ENCODE results near the gene ARHGEF12.

Gene ARHGEF12

GRCh38 chr11:120294096-120294495 lies 42.1 kb upstream of the ARHGEF12 start:
- no peak overlapping the region for H3K4me3 ChIP-seq (replicated peaks in 1 of 2; ENCODE audit: low read depth in 2 of 2, low read length in 2 of 2)
- TF ChIP-seq CTCF (IDR thresholded peaks at IDR 0.05; ENCODE audit: low read depth, low read length), result no peak
- DNase-seq (ENCODE audit: low read depth in 2 of 2), result no peak

- H3K4me3 ChIP-seq (replicated peaks in 1 of 2; ENCODE audit: low read depth in 2 of 2, low read length in 2 of 2), result no peak overlapping the region
- peak in 1 of 2 donors; percentile 54 for DNase-seq (ENCODE audit: low read depth in 2 of 2)
- no peak for TF ChIP-seq CTCF (IDR thresholded peaks at IDR 0.05; ENCODE audit: low read depth, low read length)
Observed at GRCh38 chr11:120295099-120295498, 41.1 kb upstream of the ARHGEF12 start.

GRCh38 chr11:120296554-120296953 lies 39.7 kb upstream of the ARHGEF12 start:
- TF ChIP-seq CTCF (IDR thresholded peaks at IDR 0.05; ENCODE audit: low read depth, low read length), result no peak
- no peak overlapping the region for H3K4me3 ChIP-seq (replicated peaks in 1 of 2; ENCODE audit: low read depth in 2 of 2, low read length in 2 of 2)
- no peak for DNase-seq (ENCODE audit: low read depth in 2 of 2)

- H3K4me3 ChIP-seq (replicated peaks in 1 of 2; ENCODE audit: low read depth in 2 of 2, low read length in 2 of 2), result no peak overlapping the region
- DNase-seq (ENCODE audit: low read depth in 2 of 2), result no peak
- no peak for TF ChIP-seq CTCF (IDR thresholded peaks at IDR 0.05; ENCODE audit: low read depth, low read length)
Observed at GRCh38 chr11:120298461-120298860, 37.8 kb upstream of the ARHGEF12 start.

- DNase-seq (ENCODE audit: low read depth in 2 of 2), result no peak
- no peak overlapping the region for H3K4me3 ChIP-seq (replicated peaks in 1 of 2; ENCODE audit: low read depth in 2 of 2, low read length in 2 of 2)
- no peak for TF ChIP-seq CTCF (IDR thresholded peaks at IDR 0.05; ENCODE audit: low read depth, low read length)
Observed at GRCh38 chr11:120302001-120302805, 34.0 kb upstream of the ARHGEF12 start.

- DNase-seq (ENCODE audit: low read depth in 2 of 2), result peak; percentile 88 to 92
- no peak overlapping the region for H3K4me3 ChIP-seq (replicated peaks in 1 of 2; ENCODE audit: low read depth in 2 of 2, low read length in 2 of 2)
- peak; percentile 98 for TF ChIP-seq CTCF (IDR thresholded peaks at IDR 0.05; ENCODE audit: low read depth, low read length)
Observed at GRCh38 chr11:120303004-120303637, 33.1 kb upstream of the ARHGEF12 start.

Measured in cardiac fibroblast (primary cell).